H9 (cell line): Measurements from ENCODE around the gene CEP85L. TPM values are rescaled to one million over a fixed set of nuclear protein-coding genes. Genes with fewer than 3 reads are reported as not detected.

ENCODE experiments used
- DNase-seq: peaks from one replicate; pipeline ENCODE4 v3.0.0-alpha.2; 2017
- H2AFZ ChIP-seq: one replicate; pipeline ENCODE4 v1.6.1; 2013; ENCODE audit warnings: mild to moderate bottlenecking, low read length, control low read depth, moderate library complexity
- H2AK5ac ChIP-seq: 2 replicates; pipeline ENCODE4 v1.6.1; 2013; ENCODE audit warnings: low read length, control low read depth, mixed read lengths; ENCODE audit not compliant: insufficient read length
- H2BK120ac ChIP-seq: one replicate; pipeline ENCODE4 v1.6.1; 2013; ENCODE audit warnings: low read depth, mild to moderate bottlenecking, low read length, control low read depth, inconsistent platforms; ENCODE audit not compliant: poor library complexity, severe bottlenecking
- H2BK12ac ChIP-seq: 2 replicates; pipeline ENCODE4 v1.6.1; 2013; ENCODE audit warnings: low read length, control low read depth, mixed read lengths, low read depth; ENCODE audit not compliant: insufficient read length
- H2BK15ac ChIP-seq: 2 replicates; pipeline ENCODE4 v1.6.1; 2013; ENCODE audit warnings: low read depth, low read length, control low read depth
- H2BK20ac ChIP-seq: one replicate; pipeline ENCODE4 v1.6.1; 2013; ENCODE audit warnings: low read depth, mild to moderate bottlenecking, low read length, control low read depth, inconsistent platforms; ENCODE audit not compliant: poor library complexity, severe bottlenecking
- H2BK5ac ChIP-seq: 2 replicates; pipeline ENCODE4 v1.6.1; 2013; ENCODE audit warnings: low read length, control low read depth, mixed read lengths; ENCODE audit not compliant: insufficient read length
- H3K14ac ChIP-seq: 2 replicates; pipeline ENCODE4 v1.6.1; 2013; ENCODE audit warnings: low read length, control low read depth; ENCODE audit not compliant: insufficient read depth
- H3K18ac ChIP-seq: 2 replicates; pipeline ENCODE4 v1.6.1; 2013; ENCODE audit warnings: low read depth, mild to moderate bottlenecking, mixed read lengths, low read length, control low read depth; ENCODE audit not compliant: insufficient read length
- H3K23ac ChIP-seq: 2 replicates; pipeline ENCODE4 v1.6.1; 2013; ENCODE audit warnings: low read length, control low read depth, mixed read lengths, low read depth; ENCODE audit not compliant: insufficient read length
- H3K23me2 ChIP-seq: 2 replicates; pipeline ENCODE4 v1.6.1; 2013; ENCODE audit warnings: low read depth, mild to moderate bottlenecking, mixed read lengths, low read length, control low read depth; ENCODE audit not compliant: insufficient read length, poor library complexity, severe bottlenecking
- H3K27ac ChIP-seq: 2 replicates; pipeline ENCODE4 v1.5.1; 2013; ENCODE audit warnings: low read length, control low read depth, mixed read lengths, low read depth; ENCODE audit not compliant: insufficient read length
- H3K27me3 ChIP-seq: 2 replicates; pipeline ENCODE4 v1.6.1; 2013; ENCODE audit warnings: low read length, control low read depth, inconsistent platforms; ENCODE audit not compliant: insufficient read depth
- H3K4ac ChIP-seq: 2 replicates; pipeline ENCODE4 v1.6.1; 2013; ENCODE audit warnings: low read depth, mild to moderate bottlenecking, control low read depth, inconsistent platforms, low read length, moderate library complexity
- H3K4me1 ChIP-seq: 2 replicates; pipeline ENCODE4 v1.6.1; 2013; ENCODE audit warnings: low read length, control low read depth, inconsistent platforms; ENCODE audit not compliant: insufficient read depth
- H3K4me2 ChIP-seq: 2 replicates; pipeline ENCODE4 v1.6.1; 2013; ENCODE audit warnings: low read length, control low read depth, mixed read lengths; ENCODE audit not compliant: insufficient read length, insufficient read depth
- H3K56ac ChIP-seq: 2 replicates; pipeline ENCODE4 v1.6.1; 2013; ENCODE audit warnings: low read depth, mild to moderate bottlenecking, mixed read lengths, low read length, control low read depth; ENCODE audit not compliant: insufficient read length
- H3K79me1 ChIP-seq: 2 replicates; pipeline ENCODE4 v1.6.1; 2013; ENCODE audit warnings: low read depth, mild to moderate bottlenecking, moderate library complexity, low read length, control low read depth, inconsistent platforms; ENCODE audit not compliant: insufficient read depth, poor library complexity, severe bottlenecking
- H3K79me2 ChIP-seq: 2 replicates; pipeline ENCODE4 v1.6.1; 2013; ENCODE audit warnings: low read length, control low read depth, inconsistent platforms; ENCODE audit not compliant: insufficient read depth
- H3K9ac ChIP-seq: 2 replicates; pipeline ENCODE4 v1.6.1; 2013; ENCODE audit warnings: low read length, control low read depth, mixed read lengths; ENCODE audit not compliant: insufficient read length; ENCODE audit errors: extremely low read depth
- H3K9me3 ChIP-seq: one replicate; pipeline ENCODE4 v1.6.1; 2013; ENCODE audit warnings: low read depth, low read length, inconsistent platforms; ENCODE audit not compliant: control insufficient read depth
- H3T11ph ChIP-seq: one replicate; pipeline ENCODE4 v1.6.1; 2013; ENCODE audit warnings: mild to moderate bottlenecking, low read length, control low read depth, inconsistent platforms
- H4K20me1 ChIP-seq: one replicate; pipeline ENCODE4 v1.6.1; 2013; ENCODE audit not compliant: control insufficient read depth, insufficient read length, insufficient read depth
- H4K5ac ChIP-seq: 2 replicates; pipeline ENCODE4 v1.6.1; 2013; ENCODE audit warnings: low read depth, mild to moderate bottlenecking, mixed read lengths, low read length, control low read depth; ENCODE audit not compliant: insufficient read length
- H4K8ac ChIP-seq: replicated peaks from 2 replicates; pipeline ENCODE4 v1.6.1; 2013; ENCODE audit warnings: low read length, control low read depth, mixed read lengths, low read depth; ENCODE audit not compliant: insufficient read length
- H4K91ac ChIP-seq: 2 replicates; pipeline ENCODE4 v1.6.1; 2013; ENCODE audit warnings: low read depth, mild to moderate bottlenecking, moderate library complexity, mixed read lengths, low read length, control low read depth; ENCODE audit not compliant: insufficient read length
- H3K27ac Mint-ChIP-seq, 3 experiments: 2 replicates in 2 of 3; 3 replicates in 1 of 3; pipeline ENCODE4 v1.8.0; 2020 to 2021; ENCODE audit warnings: mixed read lengths in 3 of 3, mild to moderate bottlenecking in 1 of 3, moderate library complexity in 1 of 3
- H3K27me3 Mint-ChIP-seq: 2 replicates; pipeline ENCODE4 v1.8.0; 2021; ENCODE audit warnings: low read depth, mild to moderate bottlenecking, moderate library complexity, mixed read lengths
- H3K36me3 Mint-ChIP-seq, 3 experiments: 2 replicates in 2 of 3; 3 replicates in 1 of 3; pipeline ENCODE4 v1.8.0; 2020 to 2021; ENCODE audit warnings: low read depth in 3 of 3, mixed read lengths in 3 of 3; ENCODE audit not compliant: insufficient read depth in 1 of 3
- H3K4me1 Mint-ChIP-seq, 2 experiments: 2 replicates each; pipeline ENCODE4 v1.8.0; 2020; ENCODE audit warnings: mixed read lengths in 2 of 2
- H3K4me3 Mint-ChIP-seq, 2 experiments: 2 replicates in 1 of 2; 3 replicates in 1 of 2; pipeline ENCODE4 v1.8.0; 2020 to 2021; ENCODE audit warnings: mild to moderate bottlenecking in 2 of 2, mixed read lengths in 2 of 2, moderate library complexity in 1 of 2
- H3K9me3 Mint-ChIP-seq, 2 experiments: 2 replicates in 1 of 2; 3 replicates in 1 of 2; pipeline ENCODE4 v1.8.0; 2020; ENCODE audit warnings: mild to moderate bottlenecking in 2 of 2, mixed read lengths in 2 of 2, moderate library complexity in 1 of 2
- CTCF ChIP-seq: fragments of 200-600 bp; sonication (generic); conservative IDR thresholded peaks from 3 replicates; pipeline ENCODE4 v1.8.0; 2021; ENCODE audit warnings: antibody characterized with exemption, mild to moderate bottlenecking
- WGBS: extraction: QIAGEN DNeasy Blood & Tissue Kit; methylation state at CpG from one replicate; pipeline ENCODE4 v1.1.7; 2013; ENCODE audit warnings: missing lambda C conversion rate, low lambda C conversion rate, mixed read lengths; ENCODE audit not compliant: insufficient read length; ENCODE audit errors: extremely low coverage; 5-methylcytosine and 5-hydroxymethylcytosine counted together
- total RNA-seq: library from RNA; stranded (reverse); gene quantifications from 2 replicates; pipeline ENCODE4 v1.2.1, GENCODE V29; 2021

The CEP85L gene
- total RNA-seq, 1 experiment from 2014 or later: 3.8 TPM

DNA sequence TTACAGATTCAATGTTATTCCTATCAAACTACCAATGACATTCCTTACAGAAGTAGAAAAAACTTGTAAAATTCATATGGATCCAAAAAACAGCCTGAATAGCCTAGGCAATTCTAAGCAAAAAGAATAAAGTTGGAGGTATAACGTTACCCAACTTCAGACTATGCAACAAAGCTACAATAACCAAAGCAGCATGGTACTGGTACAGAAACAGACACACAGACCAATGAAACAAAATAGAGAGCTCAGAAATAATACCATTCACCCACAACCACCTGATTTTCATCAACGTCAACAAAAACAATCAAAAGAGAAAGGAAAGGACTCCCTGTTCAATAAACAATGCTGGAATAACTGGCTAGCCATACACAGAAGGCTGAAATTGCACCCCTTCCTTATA, 120.4 kb downstream of the CEP85L start:
- no peak overlapping the region for H3K4me3 Mint-ChIP-seq
- H2BK5ac ChIP-seq: no peak overlapping the region
- no CpG with 5 or more reads among the region's 2 CpGs for WGBS
- H3K9me3 ChIP-seq: no peaks in the 10 kb centered on the region
- H3K4me1 Mint-ChIP-seq: peaks cover 0 to 4% of the 10 kb centered on the region in 2 experiments; a peak in 1 of 4 replicates
- H3K9ac ChIP-seq: no peak overlapping the region
- no peaks in the 10 kb centered on the region for H4K20me1 ChIP-seq
- H2BK120ac ChIP-seq: no peak overlapping the region
- no peak overlapping the region for H2BK12ac ChIP-seq
- H2BK15ac ChIP-seq: no peak overlapping the region
- H3K27me3 ChIP-seq: no peaks in the 10 kb centered on the region
- no peak overlapping the region for H3T11ph ChIP-seq
- no peak overlapping the region for H3K18ac ChIP-seq
- H2AK5ac ChIP-seq: no peak overlapping the region
- DNase-seq: no peak
- no peaks in the 10 kb centered on the region for H3K79me1 ChIP-seq
- H2BK20ac ChIP-seq: no peak overlapping the region
- no peak overlapping the region for H3K27ac ChIP-seq
- no peak overlapping the region for H3K56ac ChIP-seq
- peaks cover 2 to 4% of the 10 kb centered on the region in 2 experiments; a peak in 1 of 5 replicates for H3K9me3 Mint-ChIP-seq
- no peaks in the 10 kb centered on the region; a peak in 3 of 7 replicates for H3K36me3 Mint-ChIP-seq
- no peaks in the 10 kb centered on the region for H3K4me1 ChIP-seq
- H3K23ac ChIP-seq: no peak overlapping the region
- no peak overlapping the region for H3K4ac ChIP-seq
- no peak overlapping the region for H3K27ac Mint-ChIP-seq
- H3K23me2 ChIP-seq: no peaks in the 10 kb centered on the region
- no peaks in the 10 kb centered on the region for H3K27me3 Mint-ChIP-seq
- H3K14ac ChIP-seq: no peak overlapping the region
- H4K8ac ChIP-seq: no peak overlapping the region
- H3K79me2 ChIP-seq: no peaks in the 10 kb centered on the region
- no peak overlapping the region for H4K91ac ChIP-seq
- no peak for TF ChIP-seq CTCF
- H2AFZ ChIP-seq: no peak overlapping the region
- no peak overlapping the region for H4K5ac ChIP-seq
- no peak overlapping the region for H3K4me2 ChIP-seq
